Pancreas (tissue), 10 donors: ENCODE data around the gene RBM15. TPM values are rescaled to one million over a fixed set of nuclear protein-coding genes. Genes with fewer than 3 reads are reported as not detected.

ENCODE experiments used
- ATAC-seq, 4 donors: fragments of 200-7000 bp; cut with Tn5 transposase; one replicate each; pipeline versions ENCODE4 v1.8.0 to v1.9.1; 2020; ENCODE audit warnings: mild to moderate bottlenecking in 4 of 4, moderate library complexity in 4 of 4
- DNase-seq, 6 donors: peaks; one replicate each; pipeline ENCODE4 v3.0.0-alpha.2; 2020
- FAIRE-seq: peaks from 2 replicates; lab custom pipeline; 2012; peaks lifted over from hg19 to GRCh38; lab: Jason Lieb, UNC
- H3K27ac ChIP-seq, 4 donors: fragments of 200-600 bp; sonication (generic); 1 replicate in 3 of 4; 2 replicates in 1 of 4; pipeline versions ENCODE4 v1.5.0 to v1.8.0; 2020
- H3K27me3 ChIP-seq, 4 donors: fragments of 200-600 bp; one replicate each; pipeline ENCODE4 v1.8.0; 2021
- H3K36me3 ChIP-seq, 3 donors: fragments of 200-600 bp; sonication (generic) in 1 of 3; one replicate each; pipeline versions ENCODE4 v1.5.0 to v1.8.0; 2020 to 2021
- H3K4me1 ChIP-seq, 3 donors: fragments of 200-600 bp; one replicate each; pipeline ENCODE4 v1.8.0; 2021
- H3K4me3 ChIP-seq, 4 donors: fragments of 200-600 bp; sonication (generic) in 2 of 4; one replicate each; pipeline versions ENCODE4 v1.5.0 to v1.8.0; 2020 to 2021
- H3K9me3 ChIP-seq, 4 donors: fragments of 200-600 bp; one replicate each; pipeline ENCODE4 v1.8.0; 2021
- WGBS, 2 donors: extraction: QIAGEN DNeasy Blood & Tissue Kit; methylation state at CpG; one replicate each; pipeline ENCODE4 v1.1.7; 2013; 5-methylcytosine and 5-hydroxymethylcytosine counted together
- intact Hi-C, 3 donors: fragments of 100-400 bp; cut with DNase I; formaldehyde crosslinking; loops; one replicate each; pipeline versions ENCODE4 v1.11.1 to v1.14.2; 2022
- polyA plus RNA-seq, 2 donors: library from polyadenylated mRNA; stranded (reverse); fragments of 200-250 nt; gene quantifications; one replicate each; pipeline ENCODE4 v1.2.3, GENCODE V29; 2013
- total RNA-seq, 6 donors: library from RNA; stranded (reverse); fragmentation: NEBNext Ultra II Directional in 4 of 6; extraction: Animal tissue kit (Norgen Biotek cat#: 25700) in 4 of 6; gene quantifications; one replicate each; pipeline versions ENCODE4 v1.2.1 to v1.2.4, GENCODE V29; 2021 to 2023
- TF ChIP-seq, protein P1 (sequence below), 4 donors: fragments of 200-600 bp; sonication (generic) in 3 of 4; IDR thresholded peaks; one replicate each; pipeline versions ENCODE4 v1.5.0 to v1.8.0; 2021; ENCODE audit warnings: antibody characterized with exemption in 4 of 4
- donor health status: healthy with polysubstance abuse.
- donor health status: DM: no; HTN: no; CAD: no; lungs with moderate emphysema.
- donor health status: DM: no; HTN: no; CAD: no.
- donor health status: control.
- donor health status: control.
- donor health status: Bipolar disorder and iron deficiency.
- donor health status: DM: yes; HTN: yes; CAD: no.
- donor health status: DM: no; HTN: no; CAD: no.
- donor health status: DM: no; HTN: no; CAD: no.
- donor health status: DM: yes; HTN: yes; CAD: no.

RBM15 gene
- total and polyA plus RNA-seq, 8 donors = 1.6 to 14.2 (median 7.7) TPM

GRCh38 chr1:110384581-110385321 is 45.6 kb downstream of the RBM15 start:
- no peak overlapping the region for H3K27ac ChIP-seq
- no peaks in the 10 kb centered on the region for H3K9me3 ChIP-seq
- TF ChIP-seq, protein P1, sequence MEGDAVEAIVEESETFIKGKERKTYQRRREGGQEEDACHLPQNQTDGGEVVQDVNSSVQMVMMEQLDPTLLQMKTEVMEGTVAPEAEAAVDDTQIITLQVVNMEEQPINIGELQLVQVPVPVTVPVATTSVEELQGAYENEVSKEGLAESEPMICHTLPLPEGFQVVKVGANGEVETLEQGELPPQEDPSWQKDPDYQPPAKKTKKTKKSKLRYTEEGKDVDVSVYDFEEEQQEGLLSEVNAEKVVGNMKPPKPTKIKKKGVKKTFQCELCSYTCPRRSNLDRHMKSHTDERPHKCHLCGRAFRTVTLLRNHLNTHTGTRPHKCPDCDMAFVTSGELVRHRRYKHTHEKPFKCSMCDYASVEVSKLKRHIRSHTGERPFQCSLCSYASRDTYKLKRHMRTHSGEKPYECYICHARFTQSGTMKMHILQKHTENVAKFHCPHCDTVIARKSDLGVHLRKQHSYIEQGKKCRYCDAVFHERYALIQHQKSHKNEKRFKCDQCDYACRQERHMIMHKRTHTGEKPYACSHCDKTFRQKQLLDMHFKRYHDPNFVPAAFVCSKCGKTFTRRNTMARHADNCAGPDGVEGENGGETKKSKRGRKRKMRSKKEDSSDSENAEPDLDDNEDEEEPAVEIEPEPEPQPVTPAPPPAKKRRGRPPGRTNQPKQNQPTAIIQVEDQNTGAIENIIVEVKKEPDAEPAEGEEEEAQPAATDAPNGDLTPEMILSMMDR (IDR thresholded peaks at IDR 0.05) = no peak
- WGBS, 2 donors = 90 to 93% methylated on average over 19 of the region's 19 CpGs
- H3K4me3 ChIP-seq = no peak overlapping the region
- peak in 1 of 4 donors; percentile 34 for ATAC-seq
- H3K36me3 ChIP-seq = no peaks in the 10 kb centered on the region
- H3K4me1 ChIP-seq = no peaks in the 10 kb centered on the region
- intact Hi-C loops = no loop called here
- no peaks in the 10 kb centered on the region for H3K27me3 ChIP-seq
- no peak for DNase-seq
- FAIRE-seq = no peak

- FAIRE-seq (no peak), DNase-seq (no peak), ATAC-seq (no peak)
- H3K27ac ChIP-seq = no peak overlapping the region
- no peaks in the 10 kb centered on the region for H3K4me1 ChIP-seq
- intact Hi-C loops = no loop called here
- 82 to 100% methylated on average over 1 of the region's 1 CpG for WGBS, 2 donors
- H3K9me3 ChIP-seq = no peaks in the 10 kb centered on the region
- TF ChIP-seq, protein P1 (IDR thresholded peaks at IDR 0.05) = no peak
- H3K27me3 ChIP-seq = no peaks in the 10 kb centered on the region
- H3K36me3 ChIP-seq = no peaks in the 10 kb centered on the region
- H3K4me3 ChIP-seq = no peak overlapping the region
These were observed 46.2 kb downstream of the RBM15 start for GRCh38 chr1:110385369-110385768.

DNA sequence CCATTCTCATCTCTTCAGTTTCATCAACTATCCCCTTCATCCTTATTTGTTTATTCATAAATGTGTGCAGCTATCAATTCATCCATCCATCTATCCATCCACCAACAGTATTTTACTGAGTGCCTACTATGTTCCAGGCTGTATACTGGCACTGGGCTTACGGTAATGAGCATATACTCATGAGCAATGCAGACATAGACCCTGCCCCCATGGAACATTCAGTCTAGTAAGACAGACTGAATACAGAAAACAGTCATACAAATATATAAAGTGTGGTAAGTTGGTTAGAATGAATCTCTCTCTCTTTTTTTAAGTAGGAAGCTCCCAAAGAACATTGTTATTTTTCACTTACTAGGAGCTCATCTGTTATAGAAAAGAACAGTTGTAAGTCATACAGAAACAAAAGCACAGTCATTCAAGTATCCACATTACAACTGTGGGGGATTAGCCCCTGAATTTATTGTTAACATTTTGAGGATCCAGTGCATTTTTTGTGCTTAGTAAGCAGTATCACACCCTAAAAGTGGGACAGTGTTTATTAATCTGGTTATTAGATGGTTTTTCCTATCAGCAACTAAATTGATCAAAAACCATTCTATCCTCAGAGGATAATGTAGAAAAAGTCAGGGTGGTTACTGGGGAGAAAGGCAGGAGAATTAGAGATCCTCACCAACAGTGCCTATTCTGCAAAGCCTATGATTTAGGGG is 48.0 kb downstream of the RBM15 start:
- Histone ChIP-seq H3K9me3 (no peaks in the 10 kb centered on the region), H3K27ac (no peak overlapping the region), H3K36me3 (no peaks in the 10 kb centered on the region), H3K4me3 (no peak overlapping the region), H3K27me3 (no peaks in the 10 kb centered on the region), H3K4me1 (no peaks in the 10 kb centered on the region)
- intact Hi-C loops = no loop called here
- TF ChIP-seq, protein P1 (IDR thresholded peaks at IDR 0.05) = no peak
- WGBS, 2 donors = 97 to 100% methylated on average over 1 of the region's 1 CpG
- no peak for DNase-seq
- no peak for FAIRE-seq
- ATAC-seq = no peak

GRCh38 chr1:110390096-110390495 is 50.9 kb downstream of the RBM15 start:
- DNase-seq (no peak), FAIRE-seq (no peak), ATAC-seq (peak in 3 of 4 donors; percentile 44 to 59 (median 56))
- Histone ChIP-seq H3K4me1 (peaks cover 0 to 3% (median 0%) of the 10 kb centered on the region in 3 donors), H3K4me3 (no peak overlapping the region), H3K27ac (no peak overlapping the region), H3K27me3 (no peaks in the 10 kb centered on the region), H3K9me3 (no peaks in the 10 kb centered on the region), H3K36me3 (no peaks in the 10 kb centered on the region)
- 80% methylated on average over 6 of the region's 6 CpGs for WGBS, 2 donors
- intact Hi-C loops = no loop called here
- TF ChIP-seq, protein P1 (IDR thresholded peaks at IDR 0.05) = no peak
